PC-3 (cell line): Measurements from ENCODE around the gene PKD1L1.

Source experiments
- EZH2 ChIP-seq: fragments of 300-600 bp; sonication (generic); IDR thresholded peaks from one replicate; pipeline ENCODE4 v1.6.1; 2017; ENCODE audit warnings: antibody characterized with exemption, mild to moderate bottlenecking, low read length; ENCODE audit not compliant: unreplicated experiment
- EZH2phosphoT487 ChIP-seq: fragments of 300-600 bp; sonication (generic); IDR thresholded peaks from 2 replicates; pipeline ENCODE4 v1.6.1; 2018; ENCODE audit warnings: mild to moderate bottlenecking, antibody characterized with exemption, low read length, borderline replicate concordance
- TF ChIP-seq, protein P1 (sequence below): fragments of 300-600 bp; sonication (generic); conservative IDR thresholded peaks from 2 replicates; pipeline ENCODE4 v1.5.1; 2017; ENCODE audit warnings: antibody characterized with exemption, low read depth, mild to moderate bottlenecking, low read length

DNA sequence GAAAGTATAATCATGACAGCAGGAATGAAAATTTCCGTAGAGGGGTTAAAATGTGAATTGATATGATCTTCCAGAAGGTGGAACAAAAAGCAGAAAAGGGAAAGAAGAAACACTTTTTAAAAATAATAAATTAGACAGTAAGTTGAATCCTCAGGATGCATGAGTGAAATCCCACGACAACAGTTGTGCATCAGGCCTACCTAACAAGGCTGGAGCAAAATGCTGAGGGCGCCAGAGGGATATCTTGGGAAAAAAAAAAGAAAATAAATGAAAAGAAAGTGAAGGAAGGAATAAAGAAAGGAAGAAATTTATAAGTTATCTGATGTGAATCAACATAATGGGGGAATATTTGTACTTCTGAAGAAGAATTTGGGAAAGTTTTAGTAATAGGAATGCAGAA, 44.2 kb upstream of the PKD1L1 start:
- TF ChIP-seq, protein P1, sequence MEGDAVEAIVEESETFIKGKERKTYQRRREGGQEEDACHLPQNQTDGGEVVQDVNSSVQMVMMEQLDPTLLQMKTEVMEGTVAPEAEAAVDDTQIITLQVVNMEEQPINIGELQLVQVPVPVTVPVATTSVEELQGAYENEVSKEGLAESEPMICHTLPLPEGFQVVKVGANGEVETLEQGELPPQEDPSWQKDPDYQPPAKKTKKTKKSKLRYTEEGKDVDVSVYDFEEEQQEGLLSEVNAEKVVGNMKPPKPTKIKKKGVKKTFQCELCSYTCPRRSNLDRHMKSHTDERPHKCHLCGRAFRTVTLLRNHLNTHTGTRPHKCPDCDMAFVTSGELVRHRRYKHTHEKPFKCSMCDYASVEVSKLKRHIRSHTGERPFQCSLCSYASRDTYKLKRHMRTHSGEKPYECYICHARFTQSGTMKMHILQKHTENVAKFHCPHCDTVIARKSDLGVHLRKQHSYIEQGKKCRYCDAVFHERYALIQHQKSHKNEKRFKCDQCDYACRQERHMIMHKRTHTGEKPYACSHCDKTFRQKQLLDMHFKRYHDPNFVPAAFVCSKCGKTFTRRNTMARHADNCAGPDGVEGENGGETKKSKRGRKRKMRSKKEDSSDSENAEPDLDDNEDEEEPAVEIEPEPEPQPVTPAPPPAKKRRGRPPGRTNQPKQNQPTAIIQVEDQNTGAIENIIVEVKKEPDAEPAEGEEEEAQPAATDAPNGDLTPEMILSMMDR = no peak
- TF ChIP-seq EZH2 = no peak
- TF ChIP-seq EZH2phosphoT487 = no peak
